ENCODE results near the gene DKKL1.
"Not testable (repeated sequence)": the region's sequence is repeated elsewhere in the genome, so short reads cannot be mapped to it uniquely, and the experiment has no call there.

DNA sequence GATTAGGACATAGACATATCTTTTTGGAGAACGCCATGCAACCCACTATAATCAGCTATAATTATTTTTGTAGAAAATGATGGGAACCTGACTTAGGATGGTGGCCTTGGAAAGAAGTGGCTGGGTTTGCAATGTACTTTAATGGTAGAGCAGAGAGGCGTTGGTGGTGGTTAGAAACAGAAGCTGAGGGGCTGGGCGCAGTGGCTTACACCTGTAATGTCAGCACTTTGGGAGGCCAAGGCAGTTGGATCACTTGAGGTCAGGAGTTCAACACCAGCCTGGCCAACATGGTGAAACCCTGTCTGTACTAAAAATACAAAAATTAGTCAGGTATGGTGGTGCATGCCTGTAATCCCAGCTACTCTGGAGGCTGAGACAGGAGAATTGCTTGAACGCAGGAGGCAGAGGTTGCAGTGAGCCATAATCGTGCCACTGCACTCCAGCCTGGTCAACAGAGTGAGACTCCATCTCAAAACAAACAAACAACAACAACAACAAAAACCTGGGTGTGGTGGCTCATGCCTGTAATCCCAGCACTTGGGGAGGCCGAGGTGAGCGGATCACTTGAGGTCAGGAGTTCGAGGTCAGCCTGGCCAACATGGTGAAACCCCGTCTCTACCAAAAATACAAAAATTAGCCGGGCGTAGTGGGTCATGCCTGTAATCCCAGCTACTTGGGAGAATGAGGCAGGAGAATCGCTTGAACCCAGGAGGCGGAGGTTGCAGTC lies 30.8 kb upstream of the DKKL1 start:
- TF ChIP-seq, protein P1, sequence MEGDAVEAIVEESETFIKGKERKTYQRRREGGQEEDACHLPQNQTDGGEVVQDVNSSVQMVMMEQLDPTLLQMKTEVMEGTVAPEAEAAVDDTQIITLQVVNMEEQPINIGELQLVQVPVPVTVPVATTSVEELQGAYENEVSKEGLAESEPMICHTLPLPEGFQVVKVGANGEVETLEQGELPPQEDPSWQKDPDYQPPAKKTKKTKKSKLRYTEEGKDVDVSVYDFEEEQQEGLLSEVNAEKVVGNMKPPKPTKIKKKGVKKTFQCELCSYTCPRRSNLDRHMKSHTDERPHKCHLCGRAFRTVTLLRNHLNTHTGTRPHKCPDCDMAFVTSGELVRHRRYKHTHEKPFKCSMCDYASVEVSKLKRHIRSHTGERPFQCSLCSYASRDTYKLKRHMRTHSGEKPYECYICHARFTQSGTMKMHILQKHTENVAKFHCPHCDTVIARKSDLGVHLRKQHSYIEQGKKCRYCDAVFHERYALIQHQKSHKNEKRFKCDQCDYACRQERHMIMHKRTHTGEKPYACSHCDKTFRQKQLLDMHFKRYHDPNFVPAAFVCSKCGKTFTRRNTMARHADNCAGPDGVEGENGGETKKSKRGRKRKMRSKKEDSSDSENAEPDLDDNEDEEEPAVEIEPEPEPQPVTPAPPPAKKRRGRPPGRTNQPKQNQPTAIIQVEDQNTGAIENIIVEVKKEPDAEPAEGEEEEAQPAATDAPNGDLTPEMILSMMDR (IDR thresholded peaks at IDR 0.05; ENCODE audit: poor library complexity) = not testable (repeated sequence)
- not testable (repeated sequence) for TF ChIP-seq EZH2phosphoT487 (IDR thresholded peaks at IDR 0.05; ENCODE audit: low read depth, severe bottlenecking, unreplicated experiment)
